Effector memory CD4-positive, alpha-beta T cell (primary cell): ENCODE results near the gene INTU.
"Not testable (repeated sequence)": the region's sequence is repeated elsewhere in the genome, so short reads cannot be mapped to it uniquely, and the experiment has no call there.

Experiments
- DNase-seq, 3 donors: peaks; one replicate each; pipeline ENCODE4 v3.0.0-alpha.2; 2020
- H3K27ac ChIP-seq: 2 replicates; pipeline ENCODE4 v1.7.0; 2013; ENCODE audit warnings: mild to moderate bottlenecking, low read length, moderate library complexity; ENCODE audit not compliant: insufficient read depth, poor library complexity, severe bottlenecking
- H3K27me3 ChIP-seq: replicated peaks from 2 replicates; pipeline ENCODE4 v1.7.0; 2013; ENCODE audit warnings: mild to moderate bottlenecking, low read length; ENCODE audit not compliant: insufficient read depth, control insufficient read depth, poor library complexity, severe bottlenecking
- H3K36me3 ChIP-seq: 2 replicates; pipeline ENCODE4 v1.7.0; 2013; ENCODE audit warnings: mild to moderate bottlenecking, low read length, moderate library complexity; ENCODE audit not compliant: control insufficient read depth, insufficient read depth
- H3K4me1 ChIP-seq: 2 replicates; pipeline ENCODE4 v1.7.0; 2013; ENCODE audit warnings: low read length, mild to moderate bottlenecking; ENCODE audit not compliant: control insufficient read depth, insufficient read depth, poor library complexity, severe bottlenecking
- H3K4me3 ChIP-seq: 2 replicates; pipeline ENCODE4 v1.7.0; 2013; ENCODE audit warnings: low read length, low read depth, mild to moderate bottlenecking; ENCODE audit not compliant: insufficient read depth, poor library complexity, severe bottlenecking
- H3K9me3 ChIP-seq: 2 replicates; pipeline ENCODE4 v1.7.0; 2013; ENCODE audit warnings: mild to moderate bottlenecking, low read length, moderate library complexity; ENCODE audit not compliant: control insufficient read depth

Gene INTU

GRCh38 chr4:127634181-127634580, 1.4 kb downstream of the INTU start:
- Histone ChIP-seq H3K9me3 (no peaks in the 10 kb centered on the region), H3K36me3 (no peaks in the 10 kb centered on the region), H3K27me3 (peaks cover 5% of the 10 kb centered on the region), H3K27ac (no peak overlapping the region), H3K4me1 (no peaks in the 10 kb centered on the region), H3K4me3 (no peak overlapping the region)
- DNase-seq = no peak

- no peak for DNase-seq
- Histone ChIP-seq H3K4me1 (no peaks in the 10 kb centered on the region), H3K9me3 (no peaks in the 10 kb centered on the region), H3K4me3 (no peak overlapping the region), H3K36me3 (no peaks in the 10 kb centered on the region), H3K27me3 (no peaks in the 10 kb centered on the region), H3K27ac (no peak overlapping the region)
Measured at GRCh38 chr4:127641524-127641923, 8.8 kb downstream of the INTU start.

DNA sequence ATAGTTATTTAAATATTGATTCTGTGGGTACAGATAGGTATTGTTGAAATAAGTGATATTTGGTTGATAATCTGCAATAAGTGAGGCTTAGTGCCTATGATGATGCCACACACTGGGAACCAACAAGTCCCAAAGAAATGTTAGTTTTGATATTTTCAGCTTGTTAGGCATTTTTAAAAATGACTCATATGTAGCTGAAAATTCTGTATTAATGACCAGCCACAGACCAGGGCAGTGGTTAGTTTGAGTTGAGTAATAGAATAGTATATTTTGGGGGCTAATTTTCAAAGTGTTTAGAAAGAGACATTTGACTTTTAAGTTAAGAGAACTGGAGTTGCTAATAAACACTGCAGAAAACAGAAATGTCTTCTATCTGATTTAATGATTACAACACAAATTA, 9.4 kb downstream of the INTU start:
- no peak for DNase-seq
- no peaks in the 10 kb centered on the region for H3K4me1 ChIP-seq
- H3K36me3 ChIP-seq = no peaks in the 10 kb centered on the region
- no peak overlapping the region for H3K4me3 ChIP-seq
- H3K9me3 ChIP-seq = no peaks in the 10 kb centered on the region
- no peak overlapping the region for H3K27ac ChIP-seq
- no peaks in the 10 kb centered on the region for H3K27me3 ChIP-seq

GRCh38 chr4:127643791-127644190, 11.0 kb downstream of the INTU start:
- no peaks in the 10 kb centered on the region for H3K9me3 ChIP-seq
- no peak overlapping the region for H3K4me3 ChIP-seq
- no peaks in the 10 kb centered on the region for H3K4me1 ChIP-seq
- DNase-seq = no peak
- H3K27me3 ChIP-seq = no peaks in the 10 kb centered on the region
- H3K36me3 ChIP-seq = no peaks in the 10 kb centered on the region
- H3K27ac ChIP-seq = no peak overlapping the region

DNA sequence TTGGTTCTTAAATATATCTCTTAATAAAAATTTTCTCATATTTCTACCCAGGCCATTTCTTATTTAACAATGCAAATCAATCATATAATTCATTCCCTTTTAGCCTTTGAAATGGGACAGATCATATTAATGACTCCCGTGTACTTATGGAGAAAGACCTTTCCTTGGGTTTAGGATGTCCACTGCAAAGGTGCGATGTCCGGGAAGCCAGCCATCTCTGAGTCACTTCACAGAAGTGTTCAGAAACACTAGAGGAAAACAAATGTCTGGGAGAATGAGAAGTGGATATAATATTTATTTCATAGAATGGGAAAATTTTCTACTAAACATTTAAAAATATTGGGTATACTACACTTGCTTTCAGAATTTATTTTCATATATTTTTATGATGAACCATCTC, 15.3 kb downstream of the INTU start:
- Histone ChIP-seq H3K9me3 (no peaks in the 10 kb centered on the region), H3K27me3 (no peaks in the 10 kb centered on the region), H3K36me3 (no peaks in the 10 kb centered on the region), H3K4me3 (no peak overlapping the region), H3K27ac (no peak overlapping the region), H3K4me1 (no peaks in the 10 kb centered on the region)
- DNase-seq = no peak

- not testable (repeated sequence) for H3K27ac ChIP-seq, H3K4me1 ChIP-seq, H3K4me3 ChIP-seq, DNase-seq, H3K36me3 ChIP-seq, H3K9me3 ChIP-seq, H3K27me3 ChIP-seq
Measured at GRCh38 chr4:127655590-127655989, 22.8 kb downstream of the INTU start.

DNA sequence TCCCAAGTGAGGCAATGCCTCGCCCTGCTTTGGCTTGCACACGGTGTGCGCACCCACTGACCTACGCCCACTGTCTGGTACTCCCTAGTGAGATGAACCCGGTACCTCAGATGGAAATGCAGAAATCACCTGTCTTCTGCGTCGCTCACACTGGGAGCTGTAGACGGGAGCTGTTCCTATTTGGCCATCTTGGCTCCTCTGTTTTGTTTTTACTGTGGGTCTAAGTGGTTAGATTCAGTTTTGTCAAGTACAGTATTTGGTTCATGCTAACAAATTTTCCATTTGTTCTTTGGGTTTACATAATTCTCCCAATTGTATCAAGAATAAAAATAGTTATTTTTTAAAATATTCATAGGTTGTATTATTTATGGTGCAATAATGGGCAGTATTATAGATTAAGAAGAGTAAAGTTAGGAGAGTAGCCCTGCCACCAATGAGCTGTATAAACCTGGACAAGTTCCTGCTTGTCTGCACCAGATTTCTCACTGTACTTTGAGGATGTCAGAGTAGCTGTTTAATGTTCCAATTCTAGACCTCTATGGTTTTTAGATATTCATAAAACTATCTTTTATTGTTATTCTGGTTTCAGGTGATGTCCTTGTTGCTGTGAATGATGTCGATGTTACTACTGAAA, 23.4 kb downstream of the INTU start:
- Histone ChIP-seq H3K4me3 (no peak overlapping the region), H3K4me1 (no peaks in the 10 kb centered on the region), H3K9me3 (no peaks in the 10 kb centered on the region), H3K27ac (no peak overlapping the region), H3K36me3 (no peaks in the 10 kb centered on the region), H3K27me3 (no peaks in the 10 kb centered on the region)
- DNase-seq = no peak

GRCh38 chr4:127660284-127660885, 27.6 kb downstream of the INTU start:
- Histone ChIP-seq H3K9me3 (no peaks in the 10 kb centered on the region), H3K27me3 (no peaks in the 10 kb centered on the region), H3K4me1 (no peaks in the 10 kb centered on the region), H3K4me3 (no peak overlapping the region), H3K27ac (no peak overlapping the region), H3K36me3 (no peaks in the 10 kb centered on the region)
- no peak for DNase-seq

DNA sequence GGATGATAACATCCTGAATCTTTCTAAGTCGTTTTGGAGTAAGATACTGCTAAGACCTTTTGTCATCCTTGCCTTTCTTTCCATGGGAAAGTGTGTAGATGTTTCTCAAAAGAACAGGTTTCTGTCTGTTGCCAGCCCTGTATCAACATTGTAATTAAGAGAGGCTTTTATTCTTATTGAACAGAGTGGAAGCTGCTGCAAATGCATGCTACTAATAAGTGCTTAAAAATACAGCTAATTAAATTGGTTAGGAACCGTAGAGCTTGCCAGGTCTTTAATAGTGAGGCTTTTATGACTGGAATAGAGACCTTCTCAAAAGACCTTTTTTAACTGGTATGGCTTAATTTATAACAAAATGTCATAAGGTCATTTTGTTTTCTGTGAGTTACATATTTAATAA, 34.4 kb downstream of the INTU start:
- no peaks in the 10 kb centered on the region for H3K27me3 ChIP-seq
- H3K9me3 ChIP-seq = no peaks in the 10 kb centered on the region
- H3K27ac ChIP-seq = no peak overlapping the region
- no peaks in the 10 kb centered on the region for H3K36me3 ChIP-seq
- no peaks in the 10 kb centered on the region for H3K4me1 ChIP-seq
- DNase-seq = no peak
- H3K4me3 ChIP-seq = no peak overlapping the region

GRCh38 chr4:127667772-127668171, 35.0 kb downstream of the INTU start:
- Histone ChIP-seq H3K9me3 (no peaks in the 10 kb centered on the region), H3K27ac (no peak overlapping the region), H3K4me1 (no peaks in the 10 kb centered on the region), H3K27me3 (no peaks in the 10 kb centered on the region), H3K4me3 (no peak overlapping the region), H3K36me3 (no peaks in the 10 kb centered on the region)
- no peak for DNase-seq
